ENCODE measurements around the gene TACR1.
"Not testable (repeated sequence)": the region's sequence is repeated elsewhere in the genome, so short reads cannot be mapped to it uniquely, and the experiment has no call there.

The TACR1 gene

GRCh38 chr2:75157435-75157834 lies 41.9 kb downstream of the TACR1 start:
- Mint-ChIP-seq H3K9me3 (no peaks in the 10 kb centered on the region), H3K4me1 (no peaks in the 10 kb centered on the region), H3K4me3 (no peak overlapping the region), H3K27me3 (peaks cover 22% of the 10 kb centered on the region), H3K27ac (ENCODE audit: low read depth) (no peak overlapping the region), H3K36me3 (ENCODE audit: insufficient read depth) (peaks cover 3% of the 10 kb centered on the region)
- ATAC-seq (replicated peaks; ENCODE audit: extremely low read depth, poor library complexity, severe bottlenecking) (no peak), DNase-seq (ENCODE audit: low spot score in 2 of 2) (no peak)

GRCh38 chr2:75155115-75155514 lies 44.2 kb downstream of the TACR1 start:
- DNase-seq (ENCODE audit: low spot score in 2 of 2) (no peak), ATAC-seq (replicated peaks; ENCODE audit: extremely low read depth, poor library complexity, severe bottlenecking) (no peak)
- Mint-ChIP-seq H3K4me1 (no peaks in the 10 kb centered on the region), H3K4me3 (no peak overlapping the region), H3K36me3 (ENCODE audit: insufficient read depth) (no peaks in the 10 kb centered on the region), H3K27ac (ENCODE audit: low read depth) (no peak overlapping the region), H3K27me3 (peaks cover 3% of the 10 kb centered on the region), H3K9me3 (no peaks in the 10 kb centered on the region)

- Mint-ChIP-seq H3K27ac (ENCODE audit: low read depth) (no peak overlapping the region), H3K4me3 (no peak overlapping the region), H3K4me1 (no peaks in the 10 kb centered on the region), H3K9me3 (no peaks in the 10 kb centered on the region), H3K27me3 (no peaks in the 10 kb centered on the region), H3K36me3 (ENCODE audit: insufficient read depth) (no peaks in the 10 kb centered on the region)
- DNase-seq (ENCODE audit: low spot score in 2 of 2), result no peak
- no peak for ATAC-seq (replicated peaks; ENCODE audit: extremely low read depth, poor library complexity, severe bottlenecking)
These were observed 46.1 kb downstream of the TACR1 start for GRCh38 chr2:75153221-75153620.

DNA sequence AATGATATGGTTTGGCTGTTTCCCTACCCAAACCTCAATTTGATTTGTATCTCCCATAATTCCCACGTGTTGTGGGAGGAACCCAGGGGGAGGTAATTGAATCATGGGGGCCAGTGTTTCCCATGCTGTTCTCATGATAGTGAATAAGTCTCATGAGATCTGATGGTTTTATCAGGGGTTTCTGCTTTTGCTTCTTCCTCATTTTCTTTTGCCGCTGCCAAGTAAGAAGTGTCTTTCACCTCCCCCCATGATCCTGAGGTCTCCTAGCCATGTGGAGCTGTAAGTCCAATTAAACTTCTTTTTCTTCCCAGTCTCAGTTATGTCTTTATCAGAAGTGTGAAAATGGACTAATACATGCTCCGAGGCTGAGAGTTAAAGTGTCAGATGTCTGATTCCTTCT lies 47.1 kb downstream of the TACR1 start:
- H3K27ac Mint-ChIP-seq (ENCODE audit: low read depth); H3K9me3 Mint-ChIP-seq; H3K4me3 Mint-ChIP-seq; H3K36me3 Mint-ChIP-seq (ENCODE audit: insufficient read depth); H3K4me1 Mint-ChIP-seq; ATAC-seq (replicated peaks; ENCODE audit: extremely low read depth, poor library complexity, severe bottlenecking); H3K27me3 Mint-ChIP-seq; DNase-seq (ENCODE audit: low spot score in 2 of 2): not testable (repeated sequence)

DNA sequence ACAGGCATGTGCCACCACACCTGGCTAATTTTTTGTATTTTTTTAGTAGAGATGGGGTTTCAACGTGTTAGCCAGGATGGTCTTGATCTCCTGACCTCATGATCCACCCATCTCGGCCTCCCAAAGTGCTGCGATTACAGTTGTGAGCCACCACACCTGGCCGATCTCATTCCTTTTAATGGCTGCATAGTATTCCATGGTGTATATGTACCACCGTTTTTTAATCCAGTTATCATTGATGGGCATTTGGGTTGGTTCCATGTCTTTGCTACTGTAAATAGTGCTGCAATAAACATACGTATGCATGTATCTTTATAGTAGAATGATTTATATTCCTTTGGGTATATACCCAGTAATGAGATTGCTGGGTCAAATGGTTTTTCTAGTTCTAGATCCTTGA lies 51.4 kb downstream of the TACR1 start:
- ATAC-seq (replicated peaks; ENCODE audit: extremely low read depth, poor library complexity, severe bottlenecking); H3K27ac Mint-ChIP-seq (ENCODE audit: low read depth); H3K4me1 Mint-ChIP-seq; DNase-seq (ENCODE audit: low spot score in 2 of 2); H3K36me3 Mint-ChIP-seq (ENCODE audit: insufficient read depth); H3K9me3 Mint-ChIP-seq; H3K27me3 Mint-ChIP-seq; H3K4me3 Mint-ChIP-seq: not testable (repeated sequence)

DNA sequence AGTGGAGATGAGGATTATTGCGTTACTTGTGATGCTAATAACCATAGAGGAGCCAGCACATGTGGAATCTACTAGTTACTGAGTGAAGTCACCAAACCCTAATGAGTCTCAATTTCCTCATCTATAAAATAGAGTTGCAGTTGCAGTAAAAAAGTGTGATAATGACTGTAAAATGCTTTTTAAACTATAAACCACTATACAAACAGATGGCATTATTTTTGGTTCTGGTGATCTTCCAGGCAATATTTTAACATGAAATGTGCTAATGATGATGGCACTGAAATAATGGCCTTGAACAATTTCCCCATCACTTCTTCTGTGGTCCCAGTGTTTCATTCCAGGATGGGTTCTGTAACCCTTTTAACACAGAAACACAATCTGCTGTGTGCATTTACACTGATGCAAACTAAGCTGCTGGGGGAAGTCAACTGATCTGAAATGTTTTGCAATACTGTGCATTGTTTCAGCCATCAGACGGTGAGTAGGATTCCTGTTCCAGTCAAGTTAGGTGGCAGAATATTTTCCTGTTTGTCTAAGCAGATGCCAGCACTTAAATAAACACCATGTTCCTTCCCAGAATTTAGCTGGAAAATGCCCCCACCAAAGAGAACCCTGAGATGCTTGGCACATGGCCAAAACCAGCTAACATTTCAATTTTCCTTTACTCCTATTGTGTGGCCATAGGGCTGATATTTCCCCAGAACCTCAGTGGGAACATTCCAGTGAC lies 52.6 kb downstream of the TACR1 start:
- no peak overlapping the region for H3K4me3 Mint-ChIP-seq
- no peak overlapping the region for H3K27ac Mint-ChIP-seq (ENCODE audit: low read depth)
- H3K27me3 Mint-ChIP-seq, result no peaks in the 10 kb centered on the region
- ATAC-seq (replicated peaks; ENCODE audit: extremely low read depth, poor library complexity, severe bottlenecking) (no peak), DNase-seq (ENCODE audit: low spot score in 2 of 2) (no peak)
- H3K36me3 Mint-ChIP-seq (ENCODE audit: insufficient read depth), result no peaks in the 10 kb centered on the region
- H3K4me1 Mint-ChIP-seq, result no peaks in the 10 kb centered on the region
- no peaks in the 10 kb centered on the region for H3K9me3 Mint-ChIP-seq

DNA sequence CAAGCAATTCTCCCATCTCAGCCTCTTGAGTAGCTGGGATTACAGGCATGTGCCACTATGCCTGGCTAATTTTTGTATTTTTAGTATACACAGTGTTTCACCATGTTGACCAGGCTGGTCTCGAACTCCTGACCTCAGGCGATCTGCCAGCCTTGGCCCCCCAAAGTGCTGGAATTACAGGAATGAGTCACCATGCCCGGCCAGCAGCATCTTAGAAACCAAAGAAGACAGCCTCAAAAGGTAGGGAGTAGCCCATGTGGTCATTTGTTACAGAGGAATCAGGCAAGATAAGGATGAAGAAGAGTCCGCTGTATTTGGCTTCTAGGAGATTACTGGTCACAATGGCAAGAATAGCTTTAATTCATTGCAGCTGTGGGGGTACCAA lies 53.1 kb downstream of the TACR1 start:
- not testable (repeated sequence) for H3K4me3 Mint-ChIP-seq; DNase-seq (ENCODE audit: low spot score in 2 of 2); H3K36me3 Mint-ChIP-seq (ENCODE audit: insufficient read depth); H3K27me3 Mint-ChIP-seq; H3K4me1 Mint-ChIP-seq; H3K27ac Mint-ChIP-seq (ENCODE audit: low read depth); H3K9me3 Mint-ChIP-seq; ATAC-seq (replicated peaks; ENCODE audit: extremely low read depth, poor library complexity, severe bottlenecking)

GRCh38 chr2:75142081-75142480 lies 57.2 kb downstream of the TACR1 start:
- no peaks in the 10 kb centered on the region for H3K36me3 Mint-ChIP-seq (ENCODE audit: insufficient read depth)
- H3K27me3 Mint-ChIP-seq, result no peaks in the 10 kb centered on the region
- ATAC-seq (replicated peaks; ENCODE audit: extremely low read depth, poor library complexity, severe bottlenecking), result no peak
- H3K27ac Mint-ChIP-seq (ENCODE audit: low read depth), result no peak overlapping the region
- H3K9me3 Mint-ChIP-seq, result no peaks in the 10 kb centered on the region
- DNase-seq (ENCODE audit: low spot score in 2 of 2), result no peak
- H3K4me3 Mint-ChIP-seq, result no peak overlapping the region
- no peaks in the 10 kb centered on the region for H3K4me1 Mint-ChIP-seq

DNA sequence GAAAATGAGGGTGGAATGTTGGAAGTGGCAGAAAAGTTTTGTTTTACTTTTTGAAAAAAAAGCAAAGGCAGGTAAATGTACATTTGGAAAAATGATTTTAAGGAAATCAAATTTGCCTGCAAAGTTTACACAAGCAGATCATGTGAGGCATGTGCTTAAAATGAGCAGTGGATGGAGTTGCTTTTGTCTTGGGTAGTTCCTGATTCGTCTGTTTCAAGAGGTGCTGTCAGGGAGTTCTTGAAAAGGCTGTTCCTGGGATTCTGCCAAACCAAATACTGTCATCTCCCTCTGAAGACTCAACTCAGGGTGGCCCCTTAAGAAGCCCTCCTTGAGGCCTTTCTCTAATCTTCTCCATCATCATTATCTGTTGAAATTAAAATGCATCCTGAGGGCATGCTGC lies 59.0 kb downstream of the TACR1 start:
- Mint-ChIP-seq H3K4me1 (no peaks in the 10 kb centered on the region), H3K27ac (ENCODE audit: low read depth) (no peak overlapping the region)
- no peak for DNase-seq (ENCODE audit: low spot score in 2 of 2)

GRCh38 chr2:75139171-75139570 lies 60.1 kb downstream of the TACR1 start:
- ATAC-seq (replicated peaks; ENCODE audit: extremely low read depth, poor library complexity, severe bottlenecking) (no peak), DNase-seq (ENCODE audit: low spot score in 2 of 2) (no peak)
- Mint-ChIP-seq H3K9me3 (no peaks in the 10 kb centered on the region), H3K27me3 (no peaks in the 10 kb centered on the region), H3K4me3 (no peak overlapping the region), H3K4me1 (no peaks in the 10 kb centered on the region), H3K36me3 (ENCODE audit: insufficient read depth) (peaks cover 2% of the 10 kb centered on the region), H3K27ac (ENCODE audit: low read depth) (no peak overlapping the region)

More for the DNA sequence above, 59.0 kb downstream of the TACR1 start:
- no peaks in the 10 kb centered on the region for H3K9me3 Mint-ChIP-seq
- H3K27me3 Mint-ChIP-seq, result no peaks in the 10 kb centered on the region
- H3K4me3 Mint-ChIP-seq, result no peak overlapping the region
- ATAC-seq (replicated peaks; ENCODE audit: extremely low read depth, poor library complexity, severe bottlenecking), result no peak
- H3K36me3 Mint-ChIP-seq (ENCODE audit: insufficient read depth), result no peaks in the 10 kb centered on the region

DNA sequence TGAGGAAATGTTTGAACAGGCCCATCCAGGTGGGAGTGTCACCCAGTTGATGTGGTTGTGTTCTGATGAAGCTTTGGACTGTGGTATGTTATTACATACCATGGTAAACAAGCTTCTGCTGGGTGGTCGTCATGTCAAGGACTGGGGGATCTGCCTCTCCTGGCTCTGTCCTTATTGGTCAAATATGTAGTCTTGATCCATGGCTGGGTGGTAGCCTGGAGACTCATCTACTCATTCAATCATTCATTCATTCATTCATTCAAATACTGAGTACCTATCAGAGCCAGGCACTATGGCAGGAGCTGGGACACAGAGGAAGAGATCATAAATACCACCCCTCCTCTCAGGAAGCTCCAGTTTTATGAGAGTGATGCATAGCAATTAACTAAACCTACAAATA lies 60.8 kb downstream of the TACR1 start:
- H3K9me3 Mint-ChIP-seq, result no peaks in the 10 kb centered on the region
- no peak for DNase-seq (ENCODE audit: low spot score in 2 of 2)
- ATAC-seq (replicated peaks; ENCODE audit: extremely low read depth, poor library complexity, severe bottlenecking), result no peak
- H3K36me3 Mint-ChIP-seq (ENCODE audit: insufficient read depth), result peaks cover 2% of the 10 kb centered on the region
- H3K27me3 Mint-ChIP-seq, result no peaks in the 10 kb centered on the region
- H3K4me1 Mint-ChIP-seq, result no peaks in the 10 kb centered on the region
- H3K27ac Mint-ChIP-seq (ENCODE audit: low read depth), result no peak overlapping the region
- no peak overlapping the region for H3K4me3 Mint-ChIP-seq

DNA sequence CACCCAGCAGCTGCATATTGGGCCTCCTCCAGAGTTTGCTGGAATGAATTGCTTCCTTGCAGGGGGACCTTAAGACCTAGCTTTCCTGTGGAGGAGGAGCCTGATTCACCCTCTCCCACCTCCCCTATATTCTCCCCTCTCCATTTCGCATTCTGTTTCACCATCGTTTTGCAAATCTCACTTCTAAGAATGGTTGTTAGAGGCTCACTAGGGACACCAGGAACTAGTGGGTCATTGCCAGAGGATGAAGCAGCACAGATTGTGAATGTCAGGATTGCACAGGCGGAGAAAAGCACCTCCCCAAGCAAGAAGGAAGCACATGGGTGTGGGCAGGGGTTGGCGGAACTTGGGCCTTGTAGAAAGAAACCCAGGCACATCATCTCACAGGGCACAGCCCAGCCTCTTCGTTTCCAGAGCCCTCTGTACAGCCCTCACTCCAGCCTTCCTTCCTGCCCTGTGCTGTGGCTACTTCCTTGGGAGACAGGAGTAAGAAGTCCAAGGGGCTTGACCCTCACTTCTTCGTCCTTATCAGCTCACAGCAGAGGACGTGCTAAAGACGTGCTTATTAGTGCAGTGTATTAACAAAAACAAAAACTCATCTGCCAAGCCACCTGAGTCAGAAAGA lies 63.4 kb downstream of the TACR1 start:
- H3K9me3 Mint-ChIP-seq, result no peaks in the 10 kb centered on the region
- no peak overlapping the region for H3K27ac Mint-ChIP-seq (ENCODE audit: low read depth)
- peaks cover 2% of the 10 kb centered on the region for H3K36me3 Mint-ChIP-seq (ENCODE audit: insufficient read depth)
- H3K4me1 Mint-ChIP-seq, result no peaks in the 10 kb centered on the region
- no peak for DNase-seq (ENCODE audit: low spot score in 2 of 2)
- no peak overlapping the region for H3K4me3 Mint-ChIP-seq
- ATAC-seq (replicated peaks; ENCODE audit: extremely low read depth, poor library complexity, severe bottlenecking), result no peak
- H3K27me3 Mint-ChIP-seq, result no peaks in the 10 kb centered on the region

DNA sequence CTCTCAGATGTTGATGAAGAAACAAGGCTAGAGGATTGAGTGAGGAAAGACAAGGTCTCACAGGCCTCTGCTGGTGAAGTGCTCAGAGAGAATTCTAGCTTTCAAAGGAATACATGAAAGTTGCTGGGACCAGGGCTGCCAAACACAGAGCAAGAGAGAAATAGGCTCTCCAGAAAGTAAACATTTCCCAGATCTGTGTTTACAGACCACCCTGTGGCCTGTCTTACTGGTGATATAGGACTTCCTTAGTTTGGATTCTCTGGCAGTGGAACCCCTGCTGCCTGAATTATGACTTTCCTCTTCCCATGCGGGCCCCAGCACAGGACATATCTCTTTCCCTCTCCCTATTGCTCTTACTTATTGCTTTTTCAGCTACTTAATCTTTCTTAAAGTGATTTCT lies 64.5 kb downstream of the TACR1 start:
- DNase-seq (ENCODE audit: low spot score in 2 of 2), result no peak
- Mint-ChIP-seq H3K4me3 (no peak overlapping the region), H3K4me1 (no peaks in the 10 kb centered on the region), H3K27me3 (no peaks in the 10 kb centered on the region), H3K27ac (ENCODE audit: low read depth) (no peak overlapping the region), H3K36me3 (ENCODE audit: insufficient read depth) (peaks cover 2% of the 10 kb centered on the region), H3K9me3 (no peaks in the 10 kb centered on the region)
- ATAC-seq (replicated peaks; ENCODE audit: extremely low read depth, poor library complexity, severe bottlenecking), result no peak
